ENCODE measurements around the gene ZNF280B.

- TF ChIP-seq EZH2 (IDR thresholded peaks at IDR 0.05; ENCODE audit: borderline replicate concordance, low read depth, low read length, poor library complexity, severe bottlenecking) (no peak), CTCF (conservative IDR thresholded peaks at IDR 0.05; ENCODE audit: low read depth, low read length) (no peak)
Observed at GRCh38 chr22:22446517-22446916, 62.0 kb downstream of the ZNF280B start.

Data from A673 (cell line).